B cell (primary cell): Measurements from ENCODE around the gene SSRP1. TPM values are rescaled to one million over a fixed set of nuclear protein-coding genes. Genes with fewer than 3 reads are reported as not detected.

Source experiments
- ATAC-seq: fragments of 200-7000 bp; cut with Tn5 transposase; one replicate; pipeline ENCODE4 v1.10.0; 2021; ENCODE audit warnings: low read depth, mild to moderate bottlenecking, moderate number of reproducible peaks, moderate library complexity
- CTCF ChIA-PET: fragments of 350-600 bp; sonication (Branson Sonifier 250); formaldehyde crosslinking; loops from one replicate; lab custom pipeline; 2021; ENCODE audit warnings: antibody characterized with exemption, inconsistent platforms; lab: Charles Lee
- POLR2A ChIA-PET: fragments of 350-600 bp; sonication (Branson Sonifier 250); formaldehyde crosslinking; loops from one replicate; lab custom pipeline; 2021; ENCODE audit warnings: antibody characterized with exemption; lab: Charles Lee
- DNase-seq: peaks from one replicate; pipeline ENCODE4 v3.0.0; 2013
- H2AFZ ChIP-seq: 2 replicates; pipeline ENCODE4 v1.6.1; 2012; ENCODE audit warnings: mild to moderate bottlenecking, low read depth, low read length; ENCODE audit not compliant: insufficient read depth, poor library complexity, severe bottlenecking
- H3K27ac ChIP-seq, 2 donors: 1 replicate in 1 of 2; 2 replicates in 1 of 2; pipeline ENCODE4 v1.5.1; 2012 to 2013; ENCODE audit warnings: low read length in 2 of 2, mild to moderate bottlenecking in 2 of 2, moderate library complexity in 1 of 2
- H3K27me3 ChIP-seq, 4 experiments: fragments of 200-600 bp in 1 of 4; sonication (generic) in 1 of 4; replicated peaks in 1 of 4; 1 replicate in 2 of 4; 2 replicates in 2 of 4; pipeline versions ENCODE4 v1.6.1 to v1.7.0; 2013 to 2016; ENCODE audit warnings: low read length in 3 of 4, mild to moderate bottlenecking in 2 of 4, mixed read lengths in 1 of 4, moderate library complexity in 1 of 4; ENCODE audit not compliant: insufficient read depth in 4 of 4, control insufficient read depth in 3 of 4; ENCODE audit errors: control extremely low read depth in 1 of 4
- H3K36me3 ChIP-seq, 2 experiments: replicated peaks in 1 of 2; 1 replicate in 1 of 2; 2 replicates in 1 of 2; pipeline versions ENCODE4 v1.6.1 to v1.7.1; 2013; ENCODE audit warnings: low read length in 1 of 2; ENCODE audit not compliant: insufficient read depth in 2 of 2, control insufficient read depth in 1 of 2; ENCODE audit errors: control extremely low read depth in 1 of 2, extremely low read depth in 1 of 2
- H3K4me1 ChIP-seq, 2 donors: fragments of 200-600 bp in 1 of 2; sonication (generic) in 1 of 2; 1 replicate in 1 of 2; 2 replicates in 1 of 2; pipeline versions ENCODE4 v1.5.1 to v1.6.1; 2013 to 2017; ENCODE audit warnings: low read length in 2 of 2; ENCODE audit not compliant: control insufficient read depth in 2 of 2, insufficient read depth in 2 of 2
- H3K4me2 ChIP-seq: replicated peaks from 2 replicates; pipeline ENCODE3; 2012; ENCODE audit warnings: mild to moderate bottlenecking, low read depth, low read length; ENCODE audit not compliant: poor library complexity, severe bottlenecking
- H3K4me3 ChIP-seq, 5 experiments: fragments of 200-600 bp in 1 of 5; sonication (generic) in 1 of 5; 1 replicate in 3 of 5; 2 replicates in 2 of 5; pipeline versions ENCODE4 v1.5.1 to v1.7.0; 2011 to 2016; ENCODE audit warnings: low read length in 4 of 5, mild to moderate bottlenecking in 4 of 5, low read depth in 2 of 5, control low read depth in 1 of 5, moderate library complexity in 1 of 5; ENCODE audit not compliant: insufficient read depth in 1 of 5; ENCODE audit errors: control extremely low read depth in 1 of 5, extremely low read depth in 1 of 5
- H3K79me2 ChIP-seq: fragments of 200-600 bp; sonication (generic); one replicate; pipeline ENCODE4 v1.6.0; 2016; ENCODE audit warnings: low read length; ENCODE audit not compliant: control insufficient read depth, insufficient read depth
- H3K9ac ChIP-seq: fragments of 200-600 bp; sonication (generic); 2 replicates; pipeline ENCODE4 v1.6.1; 2017; ENCODE audit warnings: mild to moderate bottlenecking, low read length, moderate library complexity
- H3K9me3 ChIP-seq, 3 donors: one replicate each; pipeline versions ENCODE4 v1.6.1 to v1.7.1; 2013; ENCODE audit warnings: low read length in 2 of 3; ENCODE audit not compliant: control insufficient read depth in 2 of 3, insufficient read depth in 1 of 3; ENCODE audit errors: control extremely low read depth in 1 of 3
- H4K20me1 ChIP-seq: 2 replicates; pipeline ENCODE4 v1.6.0; 2012; ENCODE audit warnings: mild to moderate bottlenecking, low read length; ENCODE audit not compliant: insufficient read depth, control insufficient read depth, poor library complexity, severe bottlenecking
- H3K27ac Mint-ChIP-seq: one replicate; pipeline ENCODE4 v1.8.0; 2021; ENCODE audit warnings: mixed read lengths
- H3K27me3 Mint-ChIP-seq: one replicate; pipeline ENCODE4 v1.8.0; 2021; ENCODE audit warnings: mixed read lengths
- H3K4me1 Mint-ChIP-seq: one replicate; pipeline ENCODE4 v1.8.0; 2021; ENCODE audit warnings: mixed read lengths
- H3K4me3 Mint-ChIP-seq: one replicate; pipeline ENCODE4 v1.8.0; 2021; ENCODE audit warnings: mixed read lengths
- H3K9me3 Mint-ChIP-seq: one replicate; pipeline ENCODE4 v1.8.0; 2022; ENCODE audit warnings: mixed read lengths; ENCODE audit not compliant: insufficient read depth
- CTCF ChIP-seq: fragments of 200-600 bp; IDR thresholded peaks from one replicate; pipeline ENCODE4 v1.8.0; 2022; ENCODE audit warnings: antibody characterized with exemption, mild to moderate bottlenecking
- EZH2 ChIP-seq: IDR thresholded peaks from 2 replicates; pipeline ENCODE4 v1.6.1; 2012; ENCODE audit warnings: borderline replicate concordance, low read depth, mild to moderate bottlenecking, moderate library complexity, low read length; ENCODE audit not compliant: insufficient read depth, poor library complexity, severe bottlenecking
- WGBS: methylation state at CpG from one replicate; pipeline ENCODE4 v1.1.5; 2013; ENCODE audit warnings: missing lambda C conversion rate; ENCODE audit not compliant: insufficient coverage; 5-methylcytosine and 5-hydroxymethylcytosine counted together
- intact Hi-C: fragments of 100-400 bp; cut with micrococcal nuclease; formaldehyde crosslinking; loops from one replicate; pipeline ENCODE4 v1.10.0; 2022
- polyA plus RNA-seq: library from polyadenylated mRNA; depleted of rRNA; stranded (reverse); fragments of >200 nt; gene quantifications from 2 replicates; pipeline ENCODE4 v1.2.3, GENCODE V29; 2012
- total RNA-seq, 2 donors: library from RNA; stranded (reverse); fragments of 120-200 nt in 1 of 2; gene quantifications; 1 replicate in 1 of 2; 2 replicates in 1 of 2; pipeline versions ENCODE4 v1.2.3 to v1.2.4, GENCODE V29; 2013 to 2022

Gene SSRP1
- total and polyA plus RNA-seq, 2 donors (not counting 1 experiment from before 2014, with no cell fraction given): 40.9 to 66.6 TPM

DNA sequence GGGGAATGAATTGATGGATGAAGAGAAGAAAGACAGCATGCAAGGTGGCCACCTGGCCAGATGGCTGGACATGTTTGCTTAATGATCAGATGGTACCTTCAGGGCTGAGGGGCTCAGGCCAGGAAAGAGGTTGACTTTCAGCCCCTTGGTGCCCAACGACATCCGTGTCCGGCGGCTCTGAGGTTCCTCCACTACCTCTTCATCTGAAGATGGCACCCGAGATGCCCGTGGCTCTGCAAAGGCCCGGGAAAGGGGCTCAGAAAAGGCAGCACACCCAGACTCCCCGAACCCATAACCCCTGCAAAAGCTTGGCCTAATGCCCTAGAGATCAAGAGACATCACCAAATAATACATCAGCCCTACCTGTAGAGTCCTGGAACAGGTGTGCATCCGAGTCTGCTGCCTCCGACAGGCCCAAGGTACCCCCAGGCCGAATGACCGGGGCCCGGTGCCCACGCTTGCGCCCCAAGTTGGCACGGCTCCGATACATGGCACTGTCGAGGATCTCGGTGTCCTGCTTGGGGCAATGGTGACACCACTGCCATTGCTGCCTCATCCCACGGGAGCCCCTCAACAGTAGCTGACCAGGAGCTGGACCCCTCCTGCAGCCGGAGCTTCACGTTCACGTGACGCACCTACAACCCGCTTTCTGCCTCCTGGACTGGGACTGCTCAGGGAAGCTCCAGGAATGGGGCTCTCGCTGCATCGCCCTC lies 33.8 kb downstream of the SSRP1 start:
- ChIA-PET CTCF (no interaction called here), POLR2A (no interaction called here)
- ATAC-seq (no peak), DNase-seq (no peak)
- Histone ChIP-seq H3K9ac (no peak overlapping the region), H3K27ac (no peak overlapping the region), H3K79me2 (no peaks in the 10 kb centered on the region), H3K27me3 (no peaks in the 10 kb centered on the region), H3K4me2 (no peak overlapping the region), H3K36me3 (peaks cover 0 to 4% of the 10 kb centered on the region in 2 experiments), H4K20me1 (no peaks in the 10 kb centered on the region), H3K9me3 (peaks cover 0 to 32% (median 12%) of the 10 kb centered on the region in 3 donors), H3K4me3 (no peak overlapping the region), H3K4me1 (no peaks in the 10 kb centered on the region), H2AFZ (no peak overlapping the region)
- peaks cover 2% of the 10 kb centered on the region for H3K4me1 Mint-ChIP-seq
- WGBS: 96% methylated on average over 27 of the region's 27 CpGs
- intact Hi-C loops: no loop called here
- H3K27me3 Mint-ChIP-seq: no peaks in the 10 kb centered on the region
- TF ChIP-seq CTCF: no peak
- TF ChIP-seq EZH2: no peak
- H3K4me3 Mint-ChIP-seq: no peak overlapping the region
- peaks cover under 1% of the 10 kb centered on the region for H3K9me3 Mint-ChIP-seq
- no peak overlapping the region for H3K27ac Mint-ChIP-seq

GRCh38 chr11:57300785-57301184 lies 34.9 kb downstream of the SSRP1 start:
- intact Hi-C loops: no loop called here
- TF ChIP-seq CTCF (no peak), EZH2 (no peak)
- POLR2A ChIA-PET: no interaction called here
- H3K27me3 Mint-ChIP-seq: no peaks in the 10 kb centered on the region
- Histone ChIP-seq H3K4me3 (no peak overlapping the region), H3K9me3 (peaks cover 0 to 32% (median 12%) of the 10 kb centered on the region in 3 donors), H3K27me3 (no peaks in the 10 kb centered on the region), H4K20me1 (no peaks in the 10 kb centered on the region), H3K4me1 (no peaks in the 10 kb centered on the region), H2AFZ (no peak overlapping the region), H3K79me2 (no peaks in the 10 kb centered on the region), H3K9ac (no peak overlapping the region), H3K4me2 (no peak overlapping the region), H3K27ac (no peak overlapping the region), H3K36me3 (peaks cover 0 to 4% of the 10 kb centered on the region in 2 experiments)
- CTCF ChIA-PET: no interaction called here
- ATAC-seq (no peak), DNase-seq (no peak)
- no peak overlapping the region for H3K27ac Mint-ChIP-seq
- peaks cover 2% of the 10 kb centered on the region for H3K9me3 Mint-ChIP-seq
- no peak overlapping the region for H3K4me3 Mint-ChIP-seq
- H3K4me1 Mint-ChIP-seq: no peaks in the 10 kb centered on the region
- WGBS: 98% methylated on average over 8 of the region's 10 CpGs
